GM23248 (cell line): Measurements from ENCODE around the gene OLFM1.

ENCODE experiments used
- EZH2 ChIP-seq: fragments of 200-600 bp; sonication (generic); IDR thresholded peaks from 2 replicates; pipeline ENCODE4 v1.6.1; 2018; ENCODE audit warnings: antibody characterized with exemption, mild to moderate bottlenecking; ENCODE audit not compliant: insufficient read depth, poor library complexity, severe bottlenecking
- EZH2phosphoT487 ChIP-seq: fragments of 200-600 bp; sonication (generic); IDR thresholded peaks from 2 replicates; pipeline ENCODE4 v1.6.1; 2018; ENCODE audit warnings: antibody characterized with exemption, moderate library complexity, mild to moderate bottlenecking, low read depth; ENCODE audit not compliant: insufficient read depth

- TF ChIP-seq EZH2phosphoT487 (no peak), EZH2 (no peak)
Measured at GRCh38 chr9:135122316-135122715, 34.8 kb downstream of the OLFM1 start.
